ENCODE data around the gene CTCF. TPM values are rescaled to one million over a fixed set of nuclear protein-coding genes. Genes with fewer than 3 reads are reported as not detected.
"Not testable (repeated sequence)": the region's sequence is repeated elsewhere in the genome, so short reads cannot be mapped to it uniquely, and the experiment has no call there.

Gene CTCF, protein sequence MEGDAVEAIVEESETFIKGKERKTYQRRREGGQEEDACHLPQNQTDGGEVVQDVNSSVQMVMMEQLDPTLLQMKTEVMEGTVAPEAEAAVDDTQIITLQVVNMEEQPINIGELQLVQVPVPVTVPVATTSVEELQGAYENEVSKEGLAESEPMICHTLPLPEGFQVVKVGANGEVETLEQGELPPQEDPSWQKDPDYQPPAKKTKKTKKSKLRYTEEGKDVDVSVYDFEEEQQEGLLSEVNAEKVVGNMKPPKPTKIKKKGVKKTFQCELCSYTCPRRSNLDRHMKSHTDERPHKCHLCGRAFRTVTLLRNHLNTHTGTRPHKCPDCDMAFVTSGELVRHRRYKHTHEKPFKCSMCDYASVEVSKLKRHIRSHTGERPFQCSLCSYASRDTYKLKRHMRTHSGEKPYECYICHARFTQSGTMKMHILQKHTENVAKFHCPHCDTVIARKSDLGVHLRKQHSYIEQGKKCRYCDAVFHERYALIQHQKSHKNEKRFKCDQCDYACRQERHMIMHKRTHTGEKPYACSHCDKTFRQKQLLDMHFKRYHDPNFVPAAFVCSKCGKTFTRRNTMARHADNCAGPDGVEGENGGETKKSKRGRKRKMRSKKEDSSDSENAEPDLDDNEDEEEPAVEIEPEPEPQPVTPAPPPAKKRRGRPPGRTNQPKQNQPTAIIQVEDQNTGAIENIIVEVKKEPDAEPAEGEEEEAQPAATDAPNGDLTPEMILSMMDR
- total RNA-seq: 10 to 100 TPM; 61.3 to 74.6 TPM
- polyA plus RNA-seq (2013, experiment 1 of 2): 62.2 TPM
- 62.9 TPM for polyA plus RNA-seq (2013, experiment 2 of 2)
- long read RNA-seq, experiment 1, partial matches to known transcripts: 10 of 28 reads
- long read RNA-seq, experiment 1, other reads (novel, unspliced or antisense): 13 of 28 reads
- long read RNA-seq, experiment 2, transcript CTCF-217 (12 exons, 3,706 nt): minor isoform, 16 of 146 reads
- long read RNA-seq, experiment 2, transcript CTCF-201 (12 exons, 3,941 nt): major isoform, 98 of 146 reads
- long read RNA-seq, experiment 2, transcript CTCF-214 (10 exons, 3,521 nt): minor isoform, 8 of 146 reads
- long read RNA-seq, experiment 2, partial matches to known transcripts: 9 of 146 reads
- long read RNA-seq, experiment 2, other reads (novel, unspliced or antisense): 9 of 146 reads
- long read RNA-seq, experiment 3, partial matches to known transcripts: 11 of 19 reads
- long read RNA-seq, experiment 3, other reads (novel, unspliced or antisense): 0 of 19 reads
- long read RNA-seq, experiment 4, transcript CTCF-214 (10 exons, 3,521 nt): major isoform, 5 of 41 reads
- long read RNA-seq, experiment 4, partial matches to known transcripts: 32 of 41 reads
- long read RNA-seq, experiment 4, other reads (novel, unspliced or antisense): 3 of 41 reads

DNA sequence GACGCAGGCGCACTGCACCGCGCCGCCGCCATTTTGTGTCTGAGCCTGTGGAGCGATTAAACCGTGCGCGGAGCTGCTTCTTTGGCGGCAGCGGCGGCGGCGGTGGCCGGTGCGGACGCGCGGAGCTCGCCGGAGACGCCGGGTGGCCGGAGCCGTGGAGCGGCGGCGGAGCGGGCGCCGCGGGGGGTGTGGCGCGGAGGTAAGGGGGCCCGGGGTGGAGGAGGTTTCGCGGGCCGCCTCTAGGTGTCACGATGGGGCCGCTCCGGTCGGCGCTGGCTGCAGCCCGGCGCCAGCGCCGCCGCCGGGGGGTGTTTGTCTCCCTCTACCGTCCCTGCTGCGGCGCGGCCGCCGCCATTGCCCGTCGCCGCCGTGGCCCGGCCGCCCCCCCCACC, at the start of gene CTCF:
CTCF (plus strand) TSS at position 1 of the 392 bp plus-strand sequence. CDS start 48,307 bp downstream, outside the sequence.
- H3K4me3 Mint-ChIP-seq: peak within 1 kb of the TSS; percentile 80
- H3K9me3 Mint-ChIP-seq: no peaks in the 10 kb centered on the region
- TF ChIP-seq CTCF (conservative IDR thresholded peaks at IDR 0.05): peak; percentile 64
- Histone ChIP-seq H3K9ac (ENCODE audit: extremely low read depth, low read length, poor library complexity, severe bottlenecking) (peak within 1 kb of the TSS; percentile 95), H3K9me3 (ENCODE audit: control insufficient read depth, low read length) (no peaks in the 10 kb centered on the region), H3K4me3 (ENCODE audit: low read length) (peak within 1 kb of the TSS; percentile 94), H3K27me3 (ENCODE audit: control insufficient read depth, insufficient read depth, low read length, poor library complexity, severe bottlenecking) (no peaks in the 10 kb centered on the region), H3K27ac (ENCODE audit: low read depth, low read length) (peak within 1 kb of the TSS; percentile 100), H3K36me3 (ENCODE audit: control insufficient read depth, insufficient read depth, low read length) (no peaks in the 10 kb centered on the region), H3K4me1 (ENCODE audit: control insufficient read depth, insufficient read depth, low read length) (no peaks in the 10 kb centered on the region)
- H3K27ac Mint-ChIP-seq: peak within 1 kb of the TSS; percentile 94
- 0% methylated on average over 9 to 55 of the region's 62 CpGs for WGBS, 2 experiments (ENCODE audit: insufficient coverage in 1 of 2, insufficient read length in 1 of 2)
- H3K4me1 Mint-ChIP-seq: peaks cover 18% of the 10 kb centered on the region
- no peaks in the 10 kb centered on the region for H3K27me3 Mint-ChIP-seq (ENCODE audit: insufficient read depth)
- H3K36me3 Mint-ChIP-seq (ENCODE audit: low read depth): peaks cover 5% of the 10 kb centered on the region
- DNase-seq: no peak

DNA sequence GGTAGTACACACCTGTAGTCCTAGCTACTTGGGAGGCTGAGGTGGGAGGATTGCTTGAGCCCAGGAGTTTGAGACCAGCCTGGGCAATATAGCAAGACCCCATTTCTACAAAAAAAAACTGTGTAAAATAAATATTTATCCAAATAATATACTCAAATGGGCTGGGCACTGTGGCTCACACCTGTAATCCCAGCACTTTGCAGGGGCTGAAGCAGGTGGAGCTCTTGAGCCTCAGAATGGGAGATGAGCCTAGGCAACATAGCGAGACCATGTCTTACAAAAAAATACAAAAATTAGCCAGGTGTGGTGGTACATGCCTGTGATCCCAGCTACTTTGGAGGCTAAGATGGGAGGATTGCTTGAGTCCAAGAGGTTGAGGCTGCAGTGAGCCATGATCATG, 48.4 kb upstream of the CTCF start:
- H3K4me3 ChIP-seq (ENCODE audit: low read length); DNase-seq; H3K4me1 Mint-ChIP-seq; H3K4me3 Mint-ChIP-seq; H3K27me3 Mint-ChIP-seq (ENCODE audit: insufficient read depth); H3K36me3 ChIP-seq (ENCODE audit: control insufficient read depth, insufficient read depth, low read length); H3K27ac ChIP-seq (ENCODE audit: low read depth, low read length); H3K27ac Mint-ChIP-seq; H3K9me3 Mint-ChIP-seq; H3K4me1 ChIP-seq (ENCODE audit: control insufficient read depth, insufficient read depth, low read length); H3K36me3 Mint-ChIP-seq (ENCODE audit: low read depth); H3K27me3 ChIP-seq (ENCODE audit: control insufficient read depth, insufficient read depth, low read length, poor library complexity, severe bottlenecking); H3K9me3 ChIP-seq (ENCODE audit: control insufficient read depth, low read length); H3K9ac ChIP-seq (ENCODE audit: extremely low read depth, low read length, poor library complexity, severe bottlenecking): not testable (repeated sequence)
- WGBS, 2 experiments (ENCODE audit: insufficient coverage in 1 of 2, insufficient read length in 1 of 2): 78 to 94% methylated on average over 1 of the region's 1 CpG

DNA sequence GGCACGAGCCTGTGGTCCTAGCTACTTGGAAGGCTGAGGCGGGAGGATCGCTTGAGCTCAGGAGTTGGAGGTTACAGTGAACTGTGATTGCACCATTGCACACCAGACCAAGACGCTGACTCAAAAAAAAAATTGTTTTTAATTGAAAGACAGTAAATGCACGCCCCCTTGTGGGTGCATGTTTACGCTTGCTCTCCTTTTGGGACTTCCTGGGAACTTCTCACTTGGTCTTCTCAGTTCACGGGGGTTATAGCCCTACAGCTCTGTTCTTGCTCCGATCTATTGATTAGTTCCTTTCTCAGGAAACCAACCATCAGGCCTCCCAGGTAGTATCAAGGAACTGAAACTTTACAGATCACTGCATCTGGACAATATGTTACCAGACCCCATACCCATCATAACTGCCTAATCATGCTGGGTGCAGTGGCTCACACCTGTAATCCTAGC, 47.9 kb upstream of the CTCF start:
- no peak overlapping the region for H3K4me3 Mint-ChIP-seq
- H3K36me3 ChIP-seq (ENCODE audit: control insufficient read depth, insufficient read depth, low read length): no peaks in the 10 kb centered on the region
- H3K4me1 ChIP-seq (ENCODE audit: control insufficient read depth, insufficient read depth, low read length): no peaks in the 10 kb centered on the region
- no peaks in the 10 kb centered on the region for H3K4me1 Mint-ChIP-seq
- H3K27me3 ChIP-seq (ENCODE audit: control insufficient read depth, insufficient read depth, low read length, poor library complexity, severe bottlenecking): no peaks in the 10 kb centered on the region
- no peak overlapping the region for H3K27ac Mint-ChIP-seq
- DNase-seq: peak; percentile 88
- WGBS, 2 experiments (ENCODE audit: insufficient coverage in 1 of 2, insufficient read length in 1 of 2): 15 to 26% methylated on average over 7 to 8 of the region's 8 CpGs
- no peak overlapping the region for H3K9ac ChIP-seq (ENCODE audit: extremely low read depth, low read length, poor library complexity, severe bottlenecking)
- H3K36me3 Mint-ChIP-seq (ENCODE audit: low read depth): no peaks in the 10 kb centered on the region
- peaks cover 10% of the 10 kb centered on the region for H3K27me3 Mint-ChIP-seq (ENCODE audit: insufficient read depth)
- no peaks in the 10 kb centered on the region for H3K9me3 ChIP-seq (ENCODE audit: control insufficient read depth, low read length)
- peak; percentile 86 for TF ChIP-seq CTCF (conservative IDR thresholded peaks at IDR 0.05)
- H3K27ac ChIP-seq (ENCODE audit: low read depth, low read length): no peak overlapping the region
- H3K9me3 Mint-ChIP-seq: no peaks in the 10 kb centered on the region
- no peak overlapping the region for H3K4me3 ChIP-seq (ENCODE audit: low read length)

Measured in endodermal cell (in vitro differentiated cells).